K562 (cell line): Measurements from ENCODE around the gene NDUFS6. TPM values are rescaled to one million over a fixed set of nuclear protein-coding genes. Genes with fewer than 3 reads are reported as not detected.

ENCODE experiments used
- BHLHE40 ChIP-seq: IDR thresholded peaks from 2 replicates; pipeline ENCODE4 v1.6.1; 2011; ENCODE audit warnings: low read length, improper control_type of control experiment
- CHD1 ChIP-seq: fragments of 200-600 bp; sonication (generic); IDR thresholded peaks from one replicate; pipeline ENCODE4 v1.6.1; 2012; ENCODE audit warnings: mild to moderate bottlenecking, moderate library complexity, low read length, inconsistent platforms
- CHD2 ChIP-seq: IDR thresholded peaks from 2 replicates; pipeline ENCODE4 v1.6.1; 2011; ENCODE audit warnings: low read depth, low read length
- CXXC5 ChIP-seq: fragments of 250-450 bp; sonication (Bioruptor Pico); IDR thresholded peaks from 2 replicates; pipeline ENCODE4 v1.8.0; 2022; ENCODE audit warnings: inconsistent platforms, mild to moderate bottlenecking, moderate library complexity
- ELF2 ChIP-seq: fragments of 250-450 bp; sonication (Bioruptor Pico); IDR thresholded peaks from 2 replicates; pipeline ENCODE4 v1.5.0; 2021; ENCODE audit warnings: mild to moderate bottlenecking
- ELK3 ChIP-seq: fragments of 450-650 bp; formaldehyde crosslinking; IDR thresholded peaks from 2 replicates; pipeline ENCODE4 v1.4.0; 2020; ENCODE audit warnings: mild to moderate bottlenecking
- HNRNPL ChIP-seq: fragments of 200-400 bp; formaldehyde crosslinking; IDR thresholded peaks from 2 replicates; pipeline ENCODE4 v1.6.1; 2017; ENCODE audit warnings: low read depth, mild to moderate bottlenecking, low read length
- KAT2B ChIP-seq: IDR thresholded peaks from one replicate; pipeline ENCODE4 v1.6.1; 2012; ENCODE audit warnings: low read depth, mild to moderate bottlenecking, control low read depth, inconsistent platforms, low read length, moderate library complexity
- LEF1 ChIP-seq: fragments of 450-650 bp; IDR thresholded peaks from 2 replicates; pipeline ENCODE4 v1.6.1; 2016; ENCODE audit warnings: mild to moderate bottlenecking
- MGA ChIP-seq: fragments of 450-650 bp; IDR thresholded peaks from 2 replicates; pipeline ENCODE4 v1.6.1; 2016; ENCODE audit warnings: mild to moderate bottlenecking, moderate library complexity
- PML ChIP-seq: IDR thresholded peaks from 2 replicates; pipeline ENCODE4 v1.6.1; 2012; ENCODE audit warnings: low read length, inconsistent platforms
- PRMT5 ChIP-seq: sonication (generic); formaldehyde crosslinking; IDR thresholded peaks from 2 replicates; pipeline ENCODE4 v1.5.0; 2020; ENCODE audit warnings: missing genetic modification reagents
- PTRF ChIP-seq: fragments of 450-650 bp; IDR thresholded peaks from 2 replicates; pipeline ENCODE4 v1.6.1; 2016; ENCODE audit warnings: mild to moderate bottlenecking, missing genetic modification characterization, missing compliant biosample characterization
- SIX5 ChIP-seq, 2 experiments: IDR thresholded peaks; 2 replicates each; pipeline ENCODE4 v1.6.1; 2011; ENCODE audit warnings: low read length in 2 of 2, borderline replicate concordance in 1 of 2, low read depth in 1 of 2, mild to moderate bottlenecking in 1 of 2, moderate library complexity in 1 of 2; ENCODE audit not compliant: insufficient read depth in 1 of 2
- ZNF395 ChIP-seq: fragments of 200-800 bp; sonication (Bioruptor generic); IDR thresholded peaks from 2 replicates; pipeline ENCODE4 v1.6.1; 2017; ENCODE audit warnings: missing genetic modification characterization, missing compliant biosample characterization
- polyA plus RNA-seq, 8 experiments: library from polyadenylated mRNA; depleted of rRNA in 4 of 8; stranded (reverse) in 5 of 8; unstranded in 3 of 8; fragments of >200 nt; fragmentation: Nextera tagmentation in 2 of 8; fragmentation: Illumina TruSeq in 1 of 8; extraction: Ambion mirVana in 2 of 8; extraction: Trizol in 1 of 8; gene quantifications; 2 replicates each; pipeline versions ENCODE4 v1.2.1 to v1.2.3, GENCODE V29; 2011 to 2014; ENCODE audit warnings: inconsistent platforms in 1 of 8, missing spikeins in 1 of 8
- total RNA-seq, 7 experiments: library from RNA; depleted of rRNA in 6 of 7; stranded (reverse); fragments of >200 nt in 6 of 7; fragmentation: Illumina TruSeq in 2 of 7; extraction: Trizol in 2 of 7; gene quantifications; 2 replicates each; pipeline versions ENCODE4 v1.2.1 to v1.2.3, GENCODE V29; 2011 to 2021; ENCODE audit warnings: low replicate concordance in 1 of 7

The NDUFS6 gene
- total and polyA plus RNA-seq, 9 of the 15 experiments (the other 6 are each of a cell fraction or from before 2014, with no cell fraction given) = 36.1 to 291 (median 77.0) TPM

GRCh38 chr5:1800472-1801221 lies 560 bp upstream of the NDUFS6 start (continued):
- no peak for TF ChIP-seq PRMT5
- TF ChIP-seq KAT2B = no peak
- TF ChIP-seq ELF2 (CRISPR knock-in tag) = no peak
- TF ChIP-seq CHD2 = no peak
- no peak for TF ChIP-seq LEF1
- TF ChIP-seq SIX5 (IDR thresholded peaks at IDR 0.05; ENCODE audit: borderline replicate concordance in 1 of 2, insufficient read depth in 1 of 2, low read depth in 1 of 2, low read length in 2 of 2) = no peak
- no peak for TF ChIP-seq PML
- TF ChIP-seq ZNF395 = peak; percentile 32; the same call in 1 of the 2 replicates
- TF ChIP-seq HNRNPL = no peak
- TF ChIP-seq CHD1 = peak; percentile 21
- TF ChIP-seq BHLHE40 = no peak
- no peak for TF ChIP-seq PTRF (tag)
- peak; percentile 72 for TF ChIP-seq MGA
- no peak for TF ChIP-seq CXXC5 (CRISPR knock-in tag)
- no peak for TF ChIP-seq ELK3 (CRISPR knock-in tag)
